K562 (cell line): ENCODE measurements around the gene CEACAM21. TPM values are rescaled to one million over a fixed set of nuclear protein-coding genes. Genes with fewer than 3 reads are reported as not detected.

Experiments
- ATAC-seq: fragments of 200-7000 bp; cut with Tn5 transposase; 3 replicates; pipeline ENCODE4 v1.9.1; 2020; ENCODE audit warnings: moderate library complexity
- BruUV-seq: library from RNA; stranded (reverse); fragments of 400-500 nt; replicated peaks from 2 replicates; lab custom pipeline; 2021; lab: Mats Ljungman, UMichigan
- CTCF ChIA-PET: fragments of 300-600 bp; formaldehyde crosslinking; extraction: SDS; loops from one replicate; lab custom pipeline; 2021; ENCODE audit warnings: low intra/inter-chr PET ratio; lab: Yijun Ruan, JAX
- POLR2A ChIA-PET: fragments of 300-600, 350-650 bp; sonication (Branson Sonifier 250); formaldehyde crosslinking; extraction: SDS; loops from one replicate; lab custom pipeline; 2021; ENCODE audit warnings: antibody characterized with exemption, inconsistent platforms; lab: Yijun Ruan, JAX
- DNase-seq, 4 experiments: peaks; one replicate each; pipeline versions ENCODE4 v3.0.0 to v3.0.0-alpha.2; 2011 to 2018; ENCODE audit warnings: low spot score in 3 of 4, mixed read lengths in 3 of 4; ENCODE audit errors: extremely low read depth in 1 of 4
- FAIRE-seq: peaks from 2 replicates; lab custom pipeline; 2011; peaks lifted over from hg19 to GRCh38; lab: Jason Lieb, UNC
- H2AFZ ChIP-seq: 2 replicates; pipeline ENCODE4 v1.6.0; 2011; ENCODE audit warnings: low read depth, low read length, control low read depth, inconsistent platforms
- H3K27ac ChIP-seq: fragments of 200-600 bp; 3 replicates; pipeline ENCODE4 v1.8.0; 2011; ENCODE audit warnings: low read depth, mild to moderate bottlenecking, control low read depth, inconsistent platforms, low read length, moderate library complexity, mixed read lengths; ENCODE audit errors: extremely low read depth
- H3K27me3 ChIP-seq, 2 experiments: fragments of 300-600 bp in 1 of 2; 2 replicates in 1 of 2; 3 replicates in 1 of 2; pipeline versions ENCODE4 v1.6.0 to v1.8.0; 2011; ENCODE audit warnings: inconsistent platforms in 2 of 2, low read length in 2 of 2, mild to moderate bottlenecking in 1 of 2, mixed read lengths in 1 of 2, moderate library complexity in 1 of 2; ENCODE audit not compliant: control insufficient read depth in 2 of 2, insufficient read depth in 2 of 2
- H3K36me3 ChIP-seq: fragments of 300-600 bp; 3 replicates; pipeline ENCODE4 v1.8.0; 2011; ENCODE audit warnings: mild to moderate bottlenecking, low read length, inconsistent platforms; ENCODE audit not compliant: control insufficient read depth, insufficient read depth
- H3K4me1 ChIP-seq, 2 experiments: fragments of 200-600 bp in 1 of 2; replicated peaks in 1 of 2; 2 replicates in 1 of 2; 3 replicates in 1 of 2; pipeline versions ENCODE4 v1.5.1 to v1.8.0; 2011; ENCODE audit warnings: inconsistent platforms in 2 of 2, low read length in 2 of 2, mild to moderate bottlenecking in 1 of 2, mixed read lengths in 1 of 2, moderate library complexity in 1 of 2; ENCODE audit not compliant: control insufficient read depth in 2 of 2, insufficient read depth in 2 of 2
- H3K4me2 ChIP-seq: 2 replicates; pipeline ENCODE4 v1.6.1; 2011; ENCODE audit warnings: low read length, control low read depth, inconsistent platforms, mixed read lengths; ENCODE audit not compliant: insufficient read depth
- H3K4me3 ChIP-seq: fragments of 200-600 bp; sonication (generic), shearing (Covaris generic); 2 replicates; pipeline ENCODE4 v1.5.1; 2016; ENCODE audit warnings: control low read depth, inconsistent platforms
- H3K79me2 ChIP-seq: fragments of 200-600 bp; 3 replicates; pipeline ENCODE4 v1.8.0; 2011; ENCODE audit warnings: low read length, inconsistent platforms; ENCODE audit not compliant: control insufficient read depth, insufficient read depth
- H3K9ac ChIP-seq, 2 experiments: 2 replicates each; pipeline versions ENCODE4 v1.6.0 to v1.6.1; 2011; ENCODE audit warnings: low read depth in 2 of 2, low read length in 2 of 2, control low read depth in 1 of 2, inconsistent platforms in 1 of 2, mild to moderate bottlenecking in 1 of 2, mixed read lengths in 1 of 2; ENCODE audit not compliant: insufficient read depth in 1 of 2
- H3K9me1 ChIP-seq: one replicate; pipeline ENCODE4 v1.6.0; 2011; ENCODE audit warnings: inconsistent platforms, mild to moderate bottlenecking, low read length, moderate library complexity; ENCODE audit not compliant: control insufficient read depth, insufficient read depth
- H3K9me3 ChIP-seq: replicated peaks from 2 replicates; pipeline ENCODE4 v1.5.1; 2011; ENCODE audit warnings: low read depth, low read length, inconsistent platforms; ENCODE audit not compliant: control insufficient read depth, insufficient read depth
- H4K20me1 ChIP-seq: replicated peaks from 2 replicates; pipeline ENCODE4 v1.6.1; 2011; ENCODE audit warnings: low read length, inconsistent platforms, mixed read lengths; ENCODE audit not compliant: control insufficient read depth, insufficient read depth
- GTF2E2 ChIP-seq: fragments of 200-800 bp; sonication (Bioruptor generic); IDR thresholded peaks from 2 replicates; pipeline ENCODE4 v1.6.1; 2016; ENCODE audit warnings: missing genetic modification characterization, missing compliant biosample characterization
- SPI1 ChIP-seq: IDR thresholded peaks from 2 replicates; pipeline ENCODE4 v1.6.1; 2011; ENCODE audit warnings: low read depth, low read length, control low read depth, borderline replicate concordance
- THRAP3 ChIP-seq: fragments of 450-650 bp; IDR thresholded peaks from 2 replicates; pipeline ENCODE4 v1.6.1; 2016; ENCODE audit warnings: mild to moderate bottlenecking, inconsistent platforms, borderline replicate concordance
- WGBS: fragments of 100-300 bp; shearing (Covaris generic); methylation state at CpG from one replicate; pipeline ENCODE4 v1.1.6; 2016; ENCODE audit warnings: low coverage, mixed read lengths; ENCODE audit not compliant: insufficient coverage; ENCODE audit errors: missing lambda C conversion rate; 5-methylcytosine and 5-hydroxymethylcytosine counted together
- in situ Hi-C: fragments of 300-500 bp; cut with MboI; formaldehyde crosslinking; loops from 4 replicates; pipeline ENCODE4 v1.15.0; 2018; ENCODE audit warnings: inconsistent platforms, mixed read lengths
- intact Hi-C: fragments of 100-400 bp; cut with micrococcal nuclease; formaldehyde crosslinking; loops from 2 replicates; pipeline ENCODE4 v1.14.2; 2022
- polyA plus RNA-seq, 8 experiments: library from polyadenylated mRNA; depleted of rRNA in 4 of 8; stranded (reverse) in 5 of 8; unstranded in 3 of 8; fragments of >200 nt; fragmentation: Nextera tagmentation in 2 of 8; fragmentation: Illumina TruSeq in 1 of 8; extraction: Ambion mirVana in 2 of 8; extraction: Trizol in 1 of 8; gene quantifications; 2 replicates each; pipeline versions ENCODE4 v1.2.1 to v1.2.3, GENCODE V29; 2011 to 2014; ENCODE audit warnings: inconsistent platforms in 1 of 8, missing spikeins in 1 of 8
- total RNA-seq, 7 experiments: library from RNA; depleted of rRNA in 6 of 7; stranded (reverse); fragments of >200 nt in 6 of 7; fragmentation: Illumina TruSeq in 2 of 7; extraction: Trizol in 2 of 7; gene quantifications; 2 replicates each; pipeline versions ENCODE4 v1.2.1 to v1.2.3, GENCODE V29; 2011 to 2021; ENCODE audit warnings: low replicate concordance in 1 of 7
- TF ChIP-seq, protein P1 (sequence below): fragments of 150-350 bp; IDR thresholded peaks from 2 replicates; pipeline ENCODE4 v1.6.1; 2014; ENCODE audit warnings: low read depth, mild to moderate bottlenecking, low read length, borderline replicate concordance

Gene CEACAM21
- total and polyA plus RNA-seq, 9 of the 15 experiments (the other 6 are each of a cell fraction or from before 2014, with no cell fraction given): 0.06 to 0.40 (median 0.18) TPM; not detected in 1

DNA sequence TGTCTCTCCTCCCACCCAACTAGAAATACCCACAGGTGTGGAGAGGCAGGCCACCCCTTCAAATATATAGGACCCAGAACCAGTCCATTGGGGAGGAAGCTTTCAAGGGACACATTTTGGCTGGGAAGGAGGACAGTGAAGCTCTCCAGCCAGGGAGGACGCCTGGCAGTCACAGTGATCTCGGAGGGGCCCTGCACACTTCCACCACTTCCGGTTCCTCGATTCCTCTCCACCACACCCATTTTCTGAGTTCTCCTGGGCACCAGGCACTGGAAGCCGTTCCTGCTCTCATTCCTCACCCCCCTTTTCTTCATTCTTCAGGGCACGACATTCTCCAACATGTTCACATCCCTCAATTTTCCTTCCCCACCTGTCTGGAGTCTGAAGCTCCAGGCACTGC lies 30.4 kb upstream of the CEACAM21 start (continued):
- TF ChIP-seq GTF2E2 (tag): no peak

DNA sequence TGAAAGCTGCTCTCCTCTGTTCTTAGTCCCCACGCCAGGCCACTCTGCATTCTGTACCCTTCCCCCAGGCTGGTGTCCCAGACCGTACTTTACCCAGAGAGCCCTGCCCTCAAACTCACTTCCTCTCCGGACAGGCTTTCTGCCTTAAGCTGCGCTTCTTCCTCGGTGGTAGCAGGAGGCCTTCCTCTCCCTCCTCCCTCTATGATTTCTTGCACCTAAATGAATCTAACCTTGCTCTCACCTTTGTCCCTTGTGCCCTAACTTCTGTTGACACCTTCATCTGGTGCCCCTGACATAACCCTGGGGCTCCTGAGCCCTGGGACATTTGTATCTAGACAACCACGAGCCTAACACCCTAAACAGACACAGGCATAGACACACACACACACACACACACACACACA lies 29.6 kb upstream of the CEACAM21 start:
- no peaks in the 10 kb centered on the region for H3K36me3 ChIP-seq
- TF ChIP-seq THRAP3: no peak
- TF ChIP-seq, protein P1, sequence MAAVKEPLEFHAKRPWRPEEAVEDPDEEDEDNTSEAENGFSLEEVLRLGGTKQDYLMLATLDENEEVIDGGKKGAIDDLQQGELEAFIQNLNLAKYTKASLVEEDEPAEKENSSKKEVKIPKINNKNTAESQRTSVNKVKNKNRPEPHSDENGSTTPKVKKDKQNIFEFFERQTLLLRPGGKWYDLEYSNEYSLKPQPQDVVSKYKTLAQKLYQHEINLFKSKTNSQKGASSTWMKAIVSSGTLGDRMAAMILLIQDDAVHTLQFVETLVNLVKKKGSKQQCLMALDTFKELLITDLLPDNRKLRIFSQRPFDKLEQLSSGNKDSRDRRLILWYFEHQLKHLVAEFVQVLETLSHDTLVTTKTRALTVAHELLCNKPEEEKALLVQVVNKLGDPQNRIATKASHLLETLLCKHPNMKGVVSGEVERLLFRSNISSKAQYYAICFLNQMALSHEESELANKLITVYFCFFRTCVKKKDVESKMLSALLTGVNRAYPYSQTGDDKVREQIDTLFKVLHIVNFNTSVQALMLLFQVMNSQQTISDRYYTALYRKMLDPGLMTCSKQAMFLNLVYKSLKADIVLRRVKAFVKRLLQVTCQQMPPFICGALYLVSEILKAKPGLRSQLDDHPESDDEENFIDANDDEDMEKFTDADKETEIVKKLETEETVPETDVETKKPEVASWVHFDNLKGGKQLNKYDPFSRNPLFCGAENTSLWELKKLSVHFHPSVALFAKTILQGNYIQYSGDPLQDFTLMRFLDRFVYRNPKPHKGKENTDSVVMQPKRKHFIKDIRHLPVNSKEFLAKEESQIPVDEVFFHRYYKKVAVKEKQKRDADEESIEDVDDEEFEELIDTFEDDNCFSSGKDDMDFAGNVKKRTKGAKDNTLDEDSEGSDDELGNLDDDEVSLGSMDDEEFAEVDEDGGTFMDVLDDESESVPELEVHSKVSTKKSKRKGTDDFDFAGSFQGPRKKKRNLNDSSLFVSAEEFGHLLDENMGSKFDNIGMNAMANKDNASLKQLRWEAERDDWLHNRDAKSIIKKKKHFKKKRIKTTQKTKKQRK: no peak
- 0 out of 2 replicates have a peak, but pooled peaks have one; percentile 22 for TF ChIP-seq SPI1
- TF ChIP-seq, all 486 proteins: peak for 1
- ChIA-PET POLR2A (no interaction called here), CTCF (no interaction called here)
- no TSS peak for BruUV-seq
- Histone ChIP-seq H3K4me2 (no peak overlapping the region; the same call in 1 of the 2 replicates), H3K4me3 (no peak overlapping the region), H3K27me3 (no peaks in the 10 kb centered on the region; a peak in 2 of 5 replicates), H3K9me3 (no peaks in the 10 kb centered on the region), H3K9me1 (no peaks in the 10 kb centered on the region), H3K9ac (no peak overlapping the region), H3K27ac (no peak overlapping the region), H3K4me1 (peaks cover 0 to 3% of the 10 kb centered on the region in 2 experiments; a peak in 3 of 5 replicates), H3K79me2 (no peaks in the 10 kb centered on the region), H4K20me1 (no peaks in the 10 kb centered on the region), H2AFZ (peak overlapping the region; percentile 68)
- in situ Hi-C loops: no loop called here
- FAIRE-seq: no peak
- no peak for ATAC-seq
- 26% methylated on average over 6 of the region's 6 CpGs for WGBS
- intact Hi-C loops: no loop called here
- DNase-seq: no peak
